IMR-90 (cell line): Measurements from ENCODE around the gene PIP4K2A. TPM values are rescaled to one million over a fixed set of nuclear protein-coding genes. Genes with fewer than 3 reads are reported as not detected.

Experiments used
- ATAC-seq: fragments of 200-7000 bp; cut with Tn5 transposase; 2 replicates; pipeline ENCODE4 v1.9.1; 2020; ENCODE audit warnings: low read depth, mild to moderate bottlenecking, moderate library complexity
- BruUV-seq: library from RNA; stranded (reverse); fragments of 400-500 nt; replicated peaks from 2 replicates; lab custom pipeline; 2021; lab: Mats Ljungman, UMichigan
- CTCF ChIA-PET: fragments of 300-600 bp; formaldehyde crosslinking; extraction: SDS; loops from one replicate; lab custom pipeline; 2021; ENCODE audit warnings: antibody characterized with exemption; lab: Yijun Ruan, JAX
- POLR2A ChIA-PET: fragments of 300-600 bp; sonication (Branson Sonifier 250); formaldehyde crosslinking; loops from one replicate; lab custom pipeline; 2022; ENCODE audit warnings: antibody characterized with exemption; ENCODE audit not compliant: unreplicated experiment; lab: Charles Lee
- DNase-seq: peaks from one replicate; pipeline ENCODE4 v3.0.0; 2013
- H2AFZ ChIP-seq: replicated peaks from 2 replicates; pipeline ENCODE3; 2013; ENCODE audit warnings: low read length, mild to moderate bottlenecking; ENCODE audit not compliant: poor library complexity
- H2AK5ac ChIP-seq: 2 replicates; pipeline ENCODE4 v1.6.1; 2013; ENCODE audit warnings: low read depth, low read length, inconsistent platforms
- H2AK9ac ChIP-seq: replicated peaks from 2 replicates; pipeline ENCODE3; 2013; ENCODE audit warnings: mild to moderate bottlenecking, low read depth, low read length, moderate library complexity; ENCODE audit not compliant: poor library complexity
- H2BK120ac ChIP-seq: 2 replicates; pipeline ENCODE4 v1.6.1; 2013; ENCODE audit warnings: low read depth, low read length, inconsistent platforms
- H2BK15ac ChIP-seq: 3 replicates; pipeline ENCODE4 v1.6.1; 2013; ENCODE audit warnings: low read depth, low read length, inconsistent platforms
- H2BK20ac ChIP-seq: 2 replicates; pipeline ENCODE4 v1.6.1; 2013; ENCODE audit warnings: low read depth, mild to moderate bottlenecking, inconsistent platforms, low read length, moderate library complexity
- H2BK5ac ChIP-seq: 2 replicates; pipeline ENCODE4 v1.6.1; 2013; ENCODE audit warnings: mild to moderate bottlenecking, low read depth, low read length, inconsistent platforms; ENCODE audit not compliant: poor library complexity, severe bottlenecking
- H3K14ac ChIP-seq: replicated peaks from 2 replicates; pipeline ENCODE4 v1.6.1; 2013; ENCODE audit warnings: low read depth, low read length, inconsistent platforms
- H3K18ac ChIP-seq: 2 replicates; pipeline ENCODE4 v1.6.1; 2013; ENCODE audit warnings: low read depth, low read length, control low read depth
- H3K23ac ChIP-seq: 2 replicates; pipeline ENCODE4 v1.6.1; 2013; ENCODE audit warnings: low read depth, low read length, inconsistent platforms
- H3K27ac ChIP-seq: 2 replicates; pipeline ENCODE4 v1.5.1; 2013; ENCODE audit warnings: mild to moderate bottlenecking, control low read depth, low read length; ENCODE audit not compliant: insufficient read depth
- H3K27me3 ChIP-seq: 2 replicates; pipeline ENCODE4 v1.6.1; 2013; ENCODE audit warnings: low read length; ENCODE audit not compliant: control insufficient read depth, insufficient read depth
- H3K36me3 ChIP-seq: 2 replicates; pipeline ENCODE4 v1.6.1; 2013; ENCODE audit warnings: low read length, mixed read lengths; ENCODE audit not compliant: control insufficient read depth, insufficient read depth
- H3K4ac ChIP-seq: 2 replicates; pipeline ENCODE4 v1.6.1; 2013; ENCODE audit warnings: low read depth, low read length, inconsistent platforms
- H3K4me1 ChIP-seq: 2 replicates; pipeline ENCODE4 v1.6.1; 2013; ENCODE audit warnings: low read length, mixed read lengths; ENCODE audit not compliant: control insufficient read depth, insufficient read depth
- H3K4me2 ChIP-seq: 2 replicates; pipeline ENCODE4 v1.6.1; 2013; ENCODE audit warnings: low read depth, mild to moderate bottlenecking, control low read depth, low read length, moderate library complexity
- H3K4me3 ChIP-seq: 2 replicates; pipeline ENCODE4 v1.5.1; 2013; ENCODE audit warnings: low read depth, mild to moderate bottlenecking, control low read depth, low read length, moderate library complexity; ENCODE audit not compliant: insufficient read depth
- H3K56ac ChIP-seq: 2 replicates; pipeline ENCODE4 v1.6.1; 2013; ENCODE audit warnings: low read length, inconsistent platforms; ENCODE audit not compliant: insufficient read depth; ENCODE audit errors: extremely low read depth
- H3K79me1 ChIP-seq, 2 experiments: 2 replicates each; pipeline ENCODE4 v1.6.1; 2013; ENCODE audit warnings: low read length in 2 of 2, inconsistent platforms in 1 of 2, low read depth in 1 of 2
- H3K9ac ChIP-seq: 2 replicates; pipeline ENCODE4 v1.6.1; 2013; ENCODE audit warnings: low read depth, low read length, control low read depth
- H3K9me1 ChIP-seq: 2 replicates; pipeline ENCODE4 v1.6.1; 2013; ENCODE audit warnings: low read length, inconsistent platforms; ENCODE audit not compliant: insufficient read depth
- H3K9me3 ChIP-seq: 2 replicates; pipeline ENCODE4 v1.6.1; 2013; ENCODE audit warnings: low read length; ENCODE audit not compliant: control insufficient read depth, insufficient read depth
- H4K20me1 ChIP-seq: 2 replicates; pipeline ENCODE4 v1.6.1; 2013; ENCODE audit warnings: low read length, inconsistent platforms; ENCODE audit not compliant: insufficient read depth
- H4K5ac ChIP-seq: 2 replicates; pipeline ENCODE4 v1.6.1; 2013; ENCODE audit warnings: mild to moderate bottlenecking, low read depth, low read length, control low read depth
- H4K8ac ChIP-seq, 2 experiments: 2 replicates each; pipeline ENCODE4 v1.6.1; 2013; ENCODE audit warnings: low read depth in 2 of 2, low read length in 2 of 2, control low read depth in 1 of 2, inconsistent platforms in 1 of 2
- H4K91ac ChIP-seq: 2 replicates; pipeline ENCODE4 v1.6.1; 2013; ENCODE audit warnings: low read depth, low read length, inconsistent platforms; ENCODE audit not compliant: insufficient read depth
- BHLHE40 ChIP-seq: fragments of 150-350 bp; IDR thresholded peaks from 2 replicates; pipeline ENCODE4 v1.6.1; 2016; ENCODE audit warnings: mild to moderate bottlenecking, low read depth, low read length
- FOS ChIP-seq: fragments of 150-350 bp; IDR thresholded peaks from 2 replicates; pipeline ENCODE4 v1.6.1; 2016; ENCODE audit warnings: low read depth, low read length
- MAFK ChIP-seq: IDR thresholded peaks from 2 replicates; pipeline ENCODE4 v1.6.1; 2012; ENCODE audit warnings: low read depth, low read length, improper control_type of control experiment
- NFE2L2 ChIP-seq: fragments of 150-350 bp; IDR thresholded peaks from 2 replicates; pipeline ENCODE4 v1.6.1; 2016; ENCODE audit warnings: low read depth, mild to moderate bottlenecking, low read length
- RCOR1 ChIP-seq: IDR thresholded peaks from 2 replicates; pipeline ENCODE4 v1.6.1; 2012; ENCODE audit warnings: mild to moderate bottlenecking, low read length, improper control_type of control experiment; ENCODE audit not compliant: insufficient replicate concordance
- RFX5 ChIP-seq: IDR thresholded peaks from 2 replicates; pipeline ENCODE4 v1.8.0; 2012; ENCODE audit warnings: low read depth, mild to moderate bottlenecking, low read length, moderate library complexity
- WGBS, 2 experiments: methylation state at CpG; one replicate each; pipeline versions ENCODE4 v1.1.5 to v1.1.7; 2013; ENCODE audit warnings: missing lambda C conversion rate in 2 of 2; ENCODE audit not compliant: insufficient read length in 1 of 2; ENCODE audit errors: extremely low coverage in 2 of 2; 5-methylcytosine and 5-hydroxymethylcytosine counted together
- dilution Hi-C: fragments of 300-500 bp; cut with HindIII; formaldehyde crosslinking; loops from one replicate; pipeline ENCODE4 v1.14.3; 2018; ENCODE audit warnings: low sequenced_read_pairs; ENCODE audit not compliant: unreplicated experiment
- in situ Hi-C: fragments of 300-500 bp; cut with MboI; formaldehyde crosslinking; loops from 3 replicates; pipeline ENCODE4 v1.14.3; 2019; ENCODE audit warnings: low sequenced_read_pairs, inconsistent platforms, mixed read lengths
- intact Hi-C: fragments of 100-400 bp; cut with micrococcal nuclease; formaldehyde crosslinking; loops from 2 replicates; pipeline ENCODE4 v1.10.0; 2022
- polyA plus RNA-seq, 3 experiments: library from polyadenylated mRNA; depleted of rRNA; stranded (reverse); fragments of >200 nt; gene quantifications; 2 replicates each; pipeline ENCODE4 v1.2.3, GENCODE V29; 2012; ENCODE audit warnings: low replicate concordance in 1 of 3
- total RNA-seq: library from RNA; depleted of rRNA; stranded (reverse); fragments of >200 nt; gene quantifications from 2 replicates; pipeline ENCODE4 v1.2.3, GENCODE V29; 2012
- TF ChIP-seq, protein P1 (sequence below): fragments of 150-350 bp; IDR thresholded peaks from 2 replicates; pipeline ENCODE4 v1.6.1; 2016; ENCODE audit warnings: low read depth, mild to moderate bottlenecking, low read length, moderate library complexity, borderline replicate concordance

The PIP4K2A gene
- total and polyA plus RNA-seq, 2 of the 4 experiments (the other 2 are of a cell fraction) = 9.8 to 18.1 TPM

DNA sequence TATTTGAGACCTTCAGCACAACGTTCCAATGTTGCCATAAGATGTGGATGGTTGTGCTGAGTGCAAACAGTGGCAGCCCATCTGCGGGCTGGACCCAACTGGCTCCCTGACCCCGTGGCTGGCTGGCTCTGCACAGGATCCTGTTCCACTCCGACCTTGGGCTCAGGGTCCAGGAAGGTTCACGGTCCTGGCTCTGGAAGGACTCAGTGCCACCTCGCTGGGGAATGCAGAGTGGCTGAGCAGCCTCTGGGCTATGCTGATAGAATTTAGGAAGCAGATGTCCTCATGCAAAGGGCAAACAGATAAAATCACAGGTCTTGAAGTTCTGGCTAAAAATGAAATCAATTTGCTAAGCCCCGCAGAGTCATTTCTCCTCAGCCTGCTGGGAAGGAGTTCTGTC lies 171.6 kb downstream of the PIP4K2A start:
- no peak overlapping the region for H2BK20ac ChIP-seq
- H2AK5ac ChIP-seq = no peak overlapping the region
- no peak overlapping the region for H4K5ac ChIP-seq
- no peak overlapping the region for H2BK15ac ChIP-seq
- no peak overlapping the region for H2BK120ac ChIP-seq
- H3K4me2 ChIP-seq = no peak overlapping the region
- BruUV-seq = no TSS peak
- H4K20me1 ChIP-seq = no peaks in the 10 kb centered on the region
- CTCF ChIA-PET = no interaction called here
- H3K4me3 ChIP-seq = no peak overlapping the region
- no peak overlapping the region for H3K27ac ChIP-seq
- no peak for ATAC-seq
- H3K9me3 ChIP-seq = no peaks in the 10 kb centered on the region
- H3K4me1 ChIP-seq = no peaks in the 10 kb centered on the region
- in situ Hi-C loops = no loop called here
- WGBS, 2 experiments = 71% methylated on average over 5 of the region's 7 CpGs; no CpG with 5 or more reads in 1 of the 2 experiments
- H3K18ac ChIP-seq = no peak overlapping the region
- no peak overlapping the region for H3K9ac ChIP-seq
- H2BK5ac ChIP-seq = no peak overlapping the region
- H3K27me3 ChIP-seq = no peaks in the 10 kb centered on the region
- no peak overlapping the region for H4K91ac ChIP-seq
- POLR2A ChIA-PET = no interaction called here
- DNase-seq = no peak
- intact Hi-C loops = loop anchor here (1.0 kb wide), 1 partner anchor 42 kb away; no protein-coding TSS in a partner anchor
- H3K9me1 ChIP-seq = no peaks in the 10 kb centered on the region
- no peaks in the 10 kb centered on the region for H3K79me1 ChIP-seq
- peaks cover 33% of the 10 kb centered on the region for H3K36me3 ChIP-seq
- no peak overlapping the region for H2AK9ac ChIP-seq
- dilution Hi-C loops = no loop called here
- H3K14ac ChIP-seq = no peak overlapping the region
- TF ChIP-seq RCOR1 = no peak
- no peak for TF ChIP-seq MAFK
- no peak for TF ChIP-seq FOS
- TF ChIP-seq BHLHE40 = no peak
- no peak for TF ChIP-seq RFX5
- TF ChIP-seq NFE2L2 = no peak
- TF ChIP-seq, protein P1, sequence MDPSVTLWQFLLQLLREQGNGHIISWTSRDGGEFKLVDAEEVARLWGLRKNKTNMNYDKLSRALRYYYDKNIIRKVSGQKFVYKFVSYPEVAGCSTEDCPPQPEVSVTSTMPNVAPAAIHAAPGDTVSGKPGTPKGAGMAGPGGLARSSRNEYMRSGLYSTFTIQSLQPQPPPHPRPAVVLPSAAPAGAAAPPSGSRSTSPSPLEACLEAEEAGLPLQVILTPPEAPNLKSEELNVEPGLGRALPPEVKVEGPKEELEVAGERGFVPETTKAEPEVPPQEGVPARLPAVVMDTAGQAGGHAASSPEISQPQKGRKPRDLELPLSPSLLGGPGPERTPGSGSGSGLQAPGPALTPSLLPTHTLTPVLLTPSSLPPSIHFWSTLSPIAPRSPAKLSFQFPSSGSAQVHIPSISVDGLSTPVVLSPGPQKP = no peak
- H4K8ac ChIP-seq = no peak overlapping the region
- no peak overlapping the region for H3K4ac ChIP-seq
- H3K56ac ChIP-seq = no peak overlapping the region
- no peak overlapping the region for H2AFZ ChIP-seq
- H3K23ac ChIP-seq = no peak overlapping the region
